ENCODE data around the gene CAMK1D.
"Not testable (repeated sequence)": the region's sequence is repeated elsewhere in the genome, so short reads cannot be mapped to it uniquely, and the experiment has no call there.

CAMK1D gene

GRCh38 chr10:12711350-12711708, 362.0 kb downstream of the CAMK1D start:
- no peak overlapping the region for H3K4me3 ChIP-seq (ENCODE audit: low read depth, low read length)
- ChIA-PET POLR2A (no interaction called here), CTCF (interaction anchor here (0.6 to 9.9 kb wide), 46 partner anchors 10 to 559 kb away, joined by 3 to 154 read pairs (median 4); partner anchors contain the start of gene CAMK1D)
- DNase-seq (ENCODE audit: low read depth, low spot score), result no peak
- TF ChIP-seq CTCF (IDR thresholded peaks at IDR 0.05; ENCODE audit: insufficient read depth, low read length, missing control alignments), result no peak

- ChIA-PET CTCF (interaction anchor here (0.6 to 9.9 kb wide), 22 partner anchors 9 to 512 kb away, joined by 3 to 154 read pairs (median 6); partner anchors contain the start of gene CAMK1D), POLR2A (no interaction called here)
- DNase-seq (ENCODE audit: low read depth, low spot score), result no peak
- TF ChIP-seq CTCF (IDR thresholded peaks at IDR 0.05; ENCODE audit: insufficient read depth, low read length, missing control alignments), result no peak
- H3K4me3 ChIP-seq (ENCODE audit: low read depth, low read length), result no peak overlapping the region
These were observed 363.1 kb downstream of the CAMK1D start for GRCh38 chr10:12712293-12712983.

- POLR2A ChIA-PET; H3K4me3 ChIP-seq (ENCODE audit: low read depth, low read length); DNase-seq (ENCODE audit: low read depth, low spot score): not testable (repeated sequence)
- CTCF ChIA-PET, result interaction anchor here (1.3 to 9.9 kb wide), 9 partner anchors 9 to 496 kb away, joined by 3 to 154 read pairs (median 23); no protein-coding TSS in a partner anchor
These were observed 363.6 kb downstream of the CAMK1D start for GRCh38 chr10:12712984-12713316.

GRCh38 chr10:12716042-12716441, 366.7 kb downstream of the CAMK1D start:
- CTCF ChIA-PET, result interaction anchor here (0.6 to 9.9 kb wide), 4 partner anchors 186 to 464 kb away, joined by 3 to 154 read pairs (median 3); no protein-coding TSS in a partner anchor
- no peak for DNase-seq (ENCODE audit: low read depth, low spot score)
- TF ChIP-seq CTCF (IDR thresholded peaks at IDR 0.05; ENCODE audit: insufficient read depth, low read length, missing control alignments), result no peak
- no peak overlapping the region for H3K4me3 ChIP-seq (ENCODE audit: low read depth, low read length)
- POLR2A ChIA-PET, result no interaction called here

- POLR2A ChIA-PET, result no interaction called here
- no peak for DNase-seq (ENCODE audit: low read depth, low spot score)
These were observed 368.8 kb downstream of the CAMK1D start for GRCh38 chr10:12717981-12718707.

GRCh38 chr10:12719365-12719764, 370.0 kb downstream of the CAMK1D start:
- POLR2A ChIA-PET, result no interaction called here
- CTCF ChIA-PET, result interaction anchor here (1.1 to 4.7 kb wide), 4 partner anchors 8 to 336 kb away, joined by 3 to 20 read pairs (median 5); no protein-coding TSS in a partner anchor
- TF ChIP-seq CTCF (IDR thresholded peaks at IDR 0.05; ENCODE audit: insufficient read depth, low read length, missing control alignments), result no peak
- DNase-seq (ENCODE audit: low read depth, low spot score), result no peak
- H3K4me3 ChIP-seq (ENCODE audit: low read depth, low read length), result no peak overlapping the region

More at GRCh38 chr10:12717981-12718707, 368.8 kb downstream of the CAMK1D start:
- no peak overlapping the region for H3K4me3 ChIP-seq (ENCODE audit: low read depth, low read length)
- CTCF ChIA-PET, result interaction anchor here (0.6 to 1.9 kb wide), 10 partner anchors 9 to 443 kb away, joined by 3 to 18 read pairs (median 3); no protein-coding TSS in a partner anchor
- TF ChIP-seq CTCF (IDR thresholded peaks at IDR 0.05; ENCODE audit: insufficient read depth, low read length, missing control alignments), result no peak
